BLaER1 (cell line): ENCODE measurements around the gene PPFIA1.
"Not testable (repeated sequence)": the region's sequence is repeated elsewhere in the genome, so short reads cannot be mapped to it uniquely, and the experiment has no call there.

ENCODE experiments used
- H3K27ac ChIP-seq: shearing (Covaris generic); formaldehyde crosslinking; 2 replicates; pipeline ENCODE4 v1.8.1; 2022
- H3K27me3 ChIP-seq: shearing (Covaris generic); formaldehyde crosslinking; 2 replicates; pipeline ENCODE4 v1.8.1; 2022
- H3K36me3 ChIP-seq: shearing (Covaris generic); formaldehyde crosslinking; 2 replicates; pipeline ENCODE4 v1.8.1; 2022
- H3K4me1 ChIP-seq: shearing (Covaris generic); formaldehyde crosslinking; 2 replicates; pipeline ENCODE4 v1.8.1; 2022
- H3K4me2 ChIP-seq: shearing (Covaris generic); formaldehyde crosslinking; 2 replicates; pipeline ENCODE4 v1.8.1; 2022
- H3K4me3 ChIP-seq: shearing (Covaris generic); formaldehyde crosslinking; 2 replicates; pipeline ENCODE4 v1.8.1; 2022
- H3K9ac ChIP-seq: shearing (Covaris generic); formaldehyde crosslinking; 2 replicates; pipeline ENCODE4 v1.8.1; 2022
- H3K9me3 ChIP-seq: shearing (Covaris generic); formaldehyde crosslinking; 2 replicates; pipeline ENCODE4 v1.8.1; 2022
- H4K20me1 ChIP-seq: shearing (Covaris generic); formaldehyde crosslinking; 2 replicates; pipeline ENCODE4 v1.8.1; 2022
- Cebpa-rat ChIP-seq: shearing (Covaris generic); IDR thresholded peaks from 2 replicates; pipeline ENCODE4 v1.8.1; 2022

PPFIA1 gene

DNA sequence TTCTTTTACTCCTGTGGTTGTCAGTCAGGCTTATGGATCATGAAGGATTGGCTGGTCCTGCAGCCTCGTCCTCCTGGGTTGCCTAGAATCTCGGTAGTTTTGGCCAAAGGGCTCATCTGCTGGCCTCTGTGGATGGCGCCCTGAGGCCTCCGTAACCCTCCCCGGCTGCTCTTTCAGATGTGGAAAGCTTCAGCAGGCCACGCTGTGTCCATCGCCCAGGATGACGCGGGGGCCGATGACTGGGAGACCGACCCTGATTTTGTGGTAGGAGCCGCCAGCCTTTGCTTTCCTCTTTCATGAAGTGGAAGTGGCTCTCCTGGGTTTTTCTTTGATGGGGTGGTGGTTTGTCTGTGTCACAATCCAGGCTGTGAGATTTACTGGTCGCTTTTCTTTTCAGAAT, 136.6 kb downstream of the PPFIA1 start:
- Histone ChIP-seq H3K4me1 (peaks cover 6% of the 10 kb centered on the region; the same call in 1 of the 2 replicates), H3K9ac (no peak overlapping the region), H3K4me3 (no peak overlapping the region), H3K27me3 (peaks cover 26% of the 10 kb centered on the region), H3K27ac (no peak overlapping the region), H3K9me3 (no peaks in the 10 kb centered on the region), H3K36me3 (no peaks in the 10 kb centered on the region), H4K20me1 (no peaks in the 10 kb centered on the region; the same call in 1 of the 2 replicates), H3K4me2 (no peak overlapping the region)
- TF ChIP-seq Cebpa-rat, result no peak

GRCh38 chr11:70407814-70408213, 137.3 kb downstream of the PPFIA1 start:
- Histone ChIP-seq H4K20me1 (no peaks in the 10 kb centered on the region; the same call in 1 of the 2 replicates), H3K9ac (no peak overlapping the region), H3K4me2 (no peak overlapping the region), H3K4me1 (peaks cover 6% of the 10 kb centered on the region; the same call in 1 of the 2 replicates), H3K27me3 (peaks cover 19% of the 10 kb centered on the region), H3K4me3 (no peak overlapping the region), H3K9me3 (no peaks in the 10 kb centered on the region), H3K36me3 (no peaks in the 10 kb centered on the region), H3K27ac (no peak overlapping the region)
- no peak for TF ChIP-seq Cebpa-rat

- not testable (repeated sequence) for H3K27ac ChIP-seq, H4K20me1 ChIP-seq, H3K36me3 ChIP-seq, H3K9me3 ChIP-seq, H3K4me1 ChIP-seq, H3K4me3 ChIP-seq, H3K9ac ChIP-seq
- Histone ChIP-seq H3K27me3 (peaks cover 19% of the 10 kb centered on the region), H3K4me2 (0 out of 2 replicates have a peak overlapping the region, but pooled peaks have one; percentile 19)
These were observed 137.8 kb downstream of the PPFIA1 start for GRCh38 chr11:70408326-70408725.

DNA sequence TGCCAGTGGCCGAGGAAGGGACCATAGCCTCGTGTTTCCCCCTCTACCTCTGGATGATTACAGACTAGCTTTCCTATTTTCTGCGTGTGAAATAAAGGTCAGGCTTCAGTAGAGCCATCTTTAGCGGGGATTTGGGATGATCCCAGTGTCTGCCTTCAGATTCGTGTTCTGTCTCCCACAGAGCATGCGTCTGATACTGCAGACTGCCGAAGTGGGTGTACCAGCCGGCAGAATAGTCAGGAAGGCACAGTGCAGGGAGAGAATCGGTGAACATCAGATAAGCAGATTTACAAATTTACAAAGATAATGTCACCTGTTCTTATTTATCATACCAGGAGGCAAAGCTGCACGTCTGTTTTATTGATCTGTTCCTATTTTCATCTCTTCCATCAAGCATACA, 138.9 kb downstream of the PPFIA1 start:
- H3K9me3 ChIP-seq, result no peaks in the 10 kb centered on the region
- H3K4me1 ChIP-seq, result peaks cover 6% of the 10 kb centered on the region; the same call in 1 of the 2 replicates
- H3K36me3 ChIP-seq, result no peaks in the 10 kb centered on the region
- H3K9ac ChIP-seq, result no peak overlapping the region
- no peak overlapping the region for H3K27ac ChIP-seq
- no peak overlapping the region for H3K4me2 ChIP-seq
- no peak overlapping the region for H3K4me3 ChIP-seq
- H4K20me1 ChIP-seq, result no peaks in the 10 kb centered on the region; the same call in 1 of the 2 replicates
- peaks cover 12% of the 10 kb centered on the region; the same call in 1 of the 2 replicates for H3K27me3 ChIP-seq
- no peak for TF ChIP-seq Cebpa-rat

- Histone ChIP-seq H3K9me3 (no peaks in the 10 kb centered on the region), H4K20me1 (no peaks in the 10 kb centered on the region; the same call in 1 of the 2 replicates), H3K4me2 (no peak overlapping the region), H3K27ac (no peak overlapping the region), H3K4me1 (peaks cover 6% of the 10 kb centered on the region; the same call in 1 of the 2 replicates), H3K36me3 (no peaks in the 10 kb centered on the region), H3K27me3 (peaks cover 12% of the 10 kb centered on the region; the same call in 1 of the 2 replicates), H3K9ac (no peak overlapping the region), H3K4me3 (no peak overlapping the region)
- TF ChIP-seq Cebpa-rat, result no peak
These were observed 139.4 kb downstream of the PPFIA1 start for GRCh38 chr11:70409871-70410270.

DNA sequence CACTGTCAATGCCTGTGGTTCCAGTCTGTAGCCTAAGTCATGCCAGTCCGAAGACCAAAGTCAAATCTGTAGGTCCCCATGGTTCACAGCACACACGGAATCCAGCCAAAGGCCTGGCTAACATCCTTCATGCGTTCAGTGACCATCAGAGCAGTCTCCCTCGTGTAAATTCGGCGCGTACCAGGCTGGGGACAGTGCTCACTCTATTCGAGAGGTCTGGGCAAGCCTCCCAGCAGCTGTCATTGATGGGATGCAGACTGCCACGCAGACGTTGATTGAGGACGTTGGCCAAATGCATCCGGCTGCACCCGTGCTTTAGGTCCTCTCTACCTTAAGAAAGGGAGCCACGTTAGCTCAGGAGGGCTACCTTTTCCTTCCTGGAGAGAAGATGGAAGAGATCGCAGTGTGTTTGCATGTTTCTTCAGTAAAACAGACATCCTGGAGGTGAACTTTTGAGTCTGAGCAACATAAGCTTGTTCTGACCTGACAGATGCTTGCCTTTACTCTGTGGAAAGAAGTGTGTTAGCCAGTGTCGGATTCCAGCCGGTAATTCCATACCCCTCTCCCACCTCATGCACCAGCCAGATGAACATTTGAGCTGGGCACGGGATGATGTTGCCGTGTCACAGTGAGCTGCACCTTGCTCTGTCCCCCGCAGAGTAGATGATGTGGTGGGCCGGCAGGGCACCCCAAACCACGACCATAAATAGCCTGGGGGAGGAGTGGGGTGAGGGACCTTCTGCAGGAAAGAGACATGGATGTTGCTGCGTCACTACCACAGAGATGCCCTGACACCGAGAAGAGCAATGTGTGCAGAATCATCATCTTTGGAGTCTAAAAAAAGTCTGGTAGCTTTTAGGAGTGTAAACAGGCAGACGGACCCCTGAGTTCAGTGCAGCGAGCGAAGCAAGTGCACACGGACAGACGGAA, 140.1 kb downstream of the PPFIA1 start:
- peaks cover 6% of the 10 kb centered on the region; the same call in 1 of the 2 replicates for H3K27me3 ChIP-seq
- H3K4me3 ChIP-seq, result no peak overlapping the region
- no peaks in the 10 kb centered on the region for H3K36me3 ChIP-seq
- TF ChIP-seq Cebpa-rat, result no peak
- H3K27ac ChIP-seq, result no peak overlapping the region
- H3K4me2 ChIP-seq, result no peak overlapping the region
- no peak overlapping the region for H3K9ac ChIP-seq
- no peaks in the 10 kb centered on the region for H3K9me3 ChIP-seq
- H3K4me1 ChIP-seq, result peaks cover 7% of the 10 kb centered on the region; the same call in 1 of the 2 replicates
- H4K20me1 ChIP-seq, result no peaks in the 10 kb centered on the region; the same call in 1 of the 2 replicates

- Histone ChIP-seq H3K36me3 (no peaks in the 10 kb centered on the region), H3K9me3 (no peaks in the 10 kb centered on the region), H3K4me1 (peaks cover 14% of the 10 kb centered on the region), H3K27ac (no peak overlapping the region), H3K4me2 (no peak overlapping the region), H3K27me3 (no peaks in the 10 kb centered on the region), H3K9ac (no peak overlapping the region), H4K20me1 (no peaks in the 10 kb centered on the region; the same call in 1 of the 2 replicates), H3K4me3 (no peak overlapping the region)
- no peak for TF ChIP-seq Cebpa-rat
These were observed 141.4 kb downstream of the PPFIA1 start for GRCh38 chr11:70411713-70412452.

- no peak overlapping the region for H3K27ac ChIP-seq
- no peak for TF ChIP-seq Cebpa-rat
- no peaks in the 10 kb centered on the region for H3K27me3 ChIP-seq
- H3K9ac ChIP-seq, result no peak overlapping the region
- H3K4me1 ChIP-seq, result peaks cover 14% of the 10 kb centered on the region
- H3K4me2 ChIP-seq, result no peak overlapping the region
- H3K9me3 ChIP-seq, result no peaks in the 10 kb centered on the region
- H3K36me3 ChIP-seq, result no peaks in the 10 kb centered on the region
- H3K4me3 ChIP-seq, result no peak overlapping the region
- H4K20me1 ChIP-seq, result no peaks in the 10 kb centered on the region; the same call in 1 of the 2 replicates
These were observed 142.7 kb downstream of the PPFIA1 start for GRCh38 chr11:70413151-70413550.

DNA sequence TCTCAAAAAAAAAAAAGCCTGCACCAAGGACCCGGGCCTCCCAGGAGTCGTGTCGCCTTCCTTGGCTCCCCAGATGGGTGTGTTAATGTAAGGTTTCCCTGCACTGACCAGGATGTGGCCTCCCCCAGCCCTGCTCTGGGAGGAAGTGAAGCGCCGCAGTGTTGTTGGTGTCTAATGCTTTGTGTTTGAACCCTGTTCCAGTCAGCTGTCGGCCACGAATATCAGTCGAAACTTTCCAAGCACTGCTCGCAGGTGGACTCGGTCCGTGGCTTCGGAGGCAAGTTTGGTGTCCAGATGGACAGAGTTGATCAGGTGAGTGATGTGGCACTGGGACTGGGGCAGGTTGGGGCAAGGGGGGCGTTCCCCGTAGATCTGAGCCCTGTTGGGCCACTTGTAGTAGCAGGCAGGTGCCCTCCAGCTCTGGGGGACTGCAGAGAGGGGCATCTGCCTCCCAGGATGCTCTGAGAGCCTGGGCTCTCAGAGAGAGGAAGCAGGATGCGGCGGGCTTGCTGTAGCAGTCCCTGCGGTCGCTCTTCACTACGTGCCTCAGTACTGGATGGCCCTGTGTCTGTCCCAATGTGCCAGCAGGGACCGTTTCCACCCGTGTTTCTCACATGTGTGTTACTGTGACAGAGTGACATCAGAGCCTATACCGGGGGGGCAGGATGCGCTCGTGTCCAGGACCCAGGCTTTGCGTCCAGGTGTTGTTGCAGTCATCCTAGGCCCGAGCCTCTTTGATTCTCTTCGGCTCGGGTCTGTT, 144.0 kb downstream of the PPFIA1 start:
- no peaks in the 10 kb centered on the region; the same call in 1 of the 2 replicates for H4K20me1 ChIP-seq
- TF ChIP-seq Cebpa-rat, result no peak
- H3K4me1 ChIP-seq, result peaks cover 8% of the 10 kb centered on the region; the same call in 1 of the 2 replicates
- no peak overlapping the region for H3K27ac ChIP-seq
- H3K4me2 ChIP-seq, result no peak overlapping the region
- no peak overlapping the region for H3K4me3 ChIP-seq
- no peaks in the 10 kb centered on the region for H3K9me3 ChIP-seq
- H3K27me3 ChIP-seq, result no peaks in the 10 kb centered on the region
- no peaks in the 10 kb centered on the region for H3K36me3 ChIP-seq
- H3K9ac ChIP-seq, result no peak overlapping the region
